ENCODE results near the gene SCAI.

DNA sequence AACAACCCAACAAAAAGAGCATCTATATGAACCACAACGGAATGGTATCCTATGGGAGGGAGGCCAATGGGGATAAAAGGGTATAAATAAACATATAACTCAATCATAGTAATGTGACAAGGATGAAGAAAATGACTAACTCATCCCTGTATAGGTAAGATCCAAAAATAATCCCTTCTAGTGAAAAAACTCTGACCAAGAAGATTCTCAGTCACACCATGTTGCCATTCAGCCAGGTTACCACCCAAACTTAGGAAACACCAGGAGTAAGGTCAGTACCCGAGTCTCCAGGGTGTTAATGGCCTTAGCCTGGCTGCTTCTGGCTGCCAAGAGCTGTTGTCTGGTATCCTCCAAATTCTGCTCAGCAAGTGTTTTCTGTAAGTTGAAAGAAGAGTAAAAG, 235.2 kb downstream of the SCAI start:
- TF ChIP-seq, protein P1, sequence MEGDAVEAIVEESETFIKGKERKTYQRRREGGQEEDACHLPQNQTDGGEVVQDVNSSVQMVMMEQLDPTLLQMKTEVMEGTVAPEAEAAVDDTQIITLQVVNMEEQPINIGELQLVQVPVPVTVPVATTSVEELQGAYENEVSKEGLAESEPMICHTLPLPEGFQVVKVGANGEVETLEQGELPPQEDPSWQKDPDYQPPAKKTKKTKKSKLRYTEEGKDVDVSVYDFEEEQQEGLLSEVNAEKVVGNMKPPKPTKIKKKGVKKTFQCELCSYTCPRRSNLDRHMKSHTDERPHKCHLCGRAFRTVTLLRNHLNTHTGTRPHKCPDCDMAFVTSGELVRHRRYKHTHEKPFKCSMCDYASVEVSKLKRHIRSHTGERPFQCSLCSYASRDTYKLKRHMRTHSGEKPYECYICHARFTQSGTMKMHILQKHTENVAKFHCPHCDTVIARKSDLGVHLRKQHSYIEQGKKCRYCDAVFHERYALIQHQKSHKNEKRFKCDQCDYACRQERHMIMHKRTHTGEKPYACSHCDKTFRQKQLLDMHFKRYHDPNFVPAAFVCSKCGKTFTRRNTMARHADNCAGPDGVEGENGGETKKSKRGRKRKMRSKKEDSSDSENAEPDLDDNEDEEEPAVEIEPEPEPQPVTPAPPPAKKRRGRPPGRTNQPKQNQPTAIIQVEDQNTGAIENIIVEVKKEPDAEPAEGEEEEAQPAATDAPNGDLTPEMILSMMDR (IDR thresholded peaks at IDR 0.05) = no peak
- TF ChIP-seq POLR2AphosphoS5 (IDR thresholded peaks at IDR 0.05; ENCODE audit: low read depth, low read length) (no peak), SIN3A (IDR thresholded peaks at IDR 0.05; ENCODE audit: borderline replicate concordance, insufficient read depth, low read depth, low read length) (no peak)

Measured in Panc1 (cell line).